Breast epithelium (tissue), 3 donors: Measurements from ENCODE around the gene ARNT2.

ENCODE experiments used
- POLR2A ChIP-seq: fragments of 450-650 bp; IDR thresholded peaks from one replicate; pipeline ENCODE4 v1.6.1; 2016; ENCODE audit warnings: antibody characterized with exemption, mild to moderate bottlenecking, moderate library complexity
- POLR2AphosphoS5 ChIP-seq, 3 donors: sonication (generic); formaldehyde crosslinking; IDR thresholded peaks; one replicate each; pipeline ENCODE4 v1.6.1; 2017; ENCODE audit warnings: antibody characterized with exemption in 3 of 3
- TF ChIP-seq, protein P1 (sequence below), 3 donors: fragments of 450-650 bp; IDR thresholded peaks; one replicate each; pipeline ENCODE4 v1.5.1; 2016 to 2017; ENCODE audit warnings: antibody characterized with exemption in 3 of 3, mild to moderate bottlenecking in 3 of 3, moderate library complexity in 3 of 3

DNA sequence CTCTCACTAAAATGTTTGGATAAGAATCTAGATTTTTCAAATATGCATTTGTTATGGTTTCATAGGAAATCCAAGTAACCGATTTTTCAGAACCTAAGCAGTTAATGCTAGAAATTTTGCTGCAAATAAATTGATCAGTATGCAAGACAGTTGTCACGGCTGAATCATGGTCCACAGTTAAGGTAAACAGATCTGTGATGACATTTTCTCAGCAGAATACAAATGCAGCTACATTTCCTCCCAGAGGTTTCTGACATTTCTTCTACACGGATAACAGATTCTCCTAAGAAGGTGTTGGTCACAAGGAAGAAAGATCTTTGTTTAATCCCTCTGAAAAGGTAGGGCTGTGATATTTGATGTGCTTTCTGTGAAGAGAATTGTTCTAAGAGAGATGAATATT lies 36.9 kb downstream of the ARNT2 start:
- TF ChIP-seq, protein P1, sequence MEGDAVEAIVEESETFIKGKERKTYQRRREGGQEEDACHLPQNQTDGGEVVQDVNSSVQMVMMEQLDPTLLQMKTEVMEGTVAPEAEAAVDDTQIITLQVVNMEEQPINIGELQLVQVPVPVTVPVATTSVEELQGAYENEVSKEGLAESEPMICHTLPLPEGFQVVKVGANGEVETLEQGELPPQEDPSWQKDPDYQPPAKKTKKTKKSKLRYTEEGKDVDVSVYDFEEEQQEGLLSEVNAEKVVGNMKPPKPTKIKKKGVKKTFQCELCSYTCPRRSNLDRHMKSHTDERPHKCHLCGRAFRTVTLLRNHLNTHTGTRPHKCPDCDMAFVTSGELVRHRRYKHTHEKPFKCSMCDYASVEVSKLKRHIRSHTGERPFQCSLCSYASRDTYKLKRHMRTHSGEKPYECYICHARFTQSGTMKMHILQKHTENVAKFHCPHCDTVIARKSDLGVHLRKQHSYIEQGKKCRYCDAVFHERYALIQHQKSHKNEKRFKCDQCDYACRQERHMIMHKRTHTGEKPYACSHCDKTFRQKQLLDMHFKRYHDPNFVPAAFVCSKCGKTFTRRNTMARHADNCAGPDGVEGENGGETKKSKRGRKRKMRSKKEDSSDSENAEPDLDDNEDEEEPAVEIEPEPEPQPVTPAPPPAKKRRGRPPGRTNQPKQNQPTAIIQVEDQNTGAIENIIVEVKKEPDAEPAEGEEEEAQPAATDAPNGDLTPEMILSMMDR (IDR thresholded peaks at IDR 0.05), result no peak
- TF ChIP-seq POLR2A, result no peak
- no peak for TF ChIP-seq POLR2AphosphoS5 (IDR thresholded peaks at IDR 0.05)
